Fibroblast of the conjunctiva (primary cell): ENCODE results near the gene ZNF536.

Source experiments
- DNase-seq: peaks from one replicate; pipeline ENCODE4 v3.0.0-alpha.2; 2010; ENCODE audit warnings: low read depth

ZNF536 gene

DNA sequence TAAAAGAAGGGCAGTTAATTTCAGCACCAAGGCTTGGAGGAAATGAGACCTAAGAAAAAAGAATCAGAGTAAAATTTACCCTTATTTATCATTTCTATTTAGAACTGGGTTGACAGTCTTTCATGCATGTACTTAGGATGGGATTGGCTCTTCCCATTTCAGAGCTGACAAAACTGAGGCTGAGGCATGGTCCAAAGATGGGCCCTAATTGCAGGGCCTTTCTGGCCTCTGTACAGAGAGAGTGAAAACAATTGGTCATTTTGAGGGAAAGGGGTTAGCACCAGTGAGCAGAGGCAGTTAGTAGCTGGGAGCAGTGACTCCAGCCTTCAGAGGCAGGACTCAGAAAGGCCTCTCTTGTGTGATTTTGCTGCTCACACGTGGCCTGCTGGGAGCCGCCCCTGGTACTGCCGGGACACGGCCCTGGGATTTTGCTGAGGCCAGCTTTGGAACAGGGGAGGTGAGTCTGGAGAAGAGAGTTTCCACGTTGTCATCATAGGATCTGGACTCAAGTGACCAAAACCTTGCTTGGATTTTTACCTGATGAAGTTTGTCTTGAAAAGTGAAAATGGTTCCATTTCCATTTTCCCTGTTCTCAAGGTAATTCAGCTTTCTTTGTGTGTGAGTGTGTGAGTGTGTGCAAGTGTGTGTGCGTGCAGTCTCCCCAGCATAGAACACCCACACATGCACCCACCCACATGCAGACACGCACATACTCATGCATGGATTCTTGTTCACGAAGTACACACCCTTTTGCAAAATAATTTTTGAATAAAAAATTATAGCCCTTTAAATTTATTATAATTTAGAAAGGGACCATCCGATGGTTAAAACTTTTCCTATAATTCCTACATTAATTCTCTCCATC, at the start of gene ZNF536:
Gene ZNF536, plus strand, starts transcription at position 425 of the 865 bp plus-strand sequence. CDS start 71,179 bp downstream, outside the sequence.
- no peak for DNase-seq

DNA sequence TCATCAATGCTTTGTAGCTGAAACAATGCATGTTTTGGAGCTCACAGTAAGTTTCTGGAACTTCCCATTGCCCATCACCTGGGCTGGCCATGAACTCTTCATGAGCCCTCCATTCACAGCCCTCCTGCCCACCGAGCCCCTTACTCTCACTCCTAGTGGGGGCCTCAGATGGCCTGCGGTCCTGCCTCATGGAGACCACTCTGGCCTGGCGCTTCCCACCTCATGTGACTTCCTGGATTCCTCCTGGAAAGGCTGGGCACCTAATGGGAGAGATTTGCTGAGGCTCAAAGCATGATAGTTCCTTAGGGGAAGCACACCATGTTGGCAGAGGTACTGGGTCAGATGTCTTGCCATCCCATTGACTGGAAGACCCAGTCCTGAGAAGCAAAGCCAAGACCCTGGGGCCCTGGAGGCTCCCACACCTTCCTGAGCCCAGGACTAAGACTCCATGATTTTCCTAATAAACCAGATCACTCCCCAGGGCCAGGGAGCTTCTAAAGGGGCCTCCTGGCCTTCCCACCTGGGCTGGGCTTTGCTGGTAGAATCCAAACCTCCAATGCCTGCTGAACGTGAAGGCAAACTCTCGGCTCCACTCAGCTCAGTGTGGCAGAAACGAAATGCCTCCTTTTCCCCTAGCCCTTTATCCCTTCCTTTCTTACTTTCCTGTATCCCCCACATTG, 49.4 kb upstream of the ZNF536 start:
- DNase-seq, result no peak

DNA sequence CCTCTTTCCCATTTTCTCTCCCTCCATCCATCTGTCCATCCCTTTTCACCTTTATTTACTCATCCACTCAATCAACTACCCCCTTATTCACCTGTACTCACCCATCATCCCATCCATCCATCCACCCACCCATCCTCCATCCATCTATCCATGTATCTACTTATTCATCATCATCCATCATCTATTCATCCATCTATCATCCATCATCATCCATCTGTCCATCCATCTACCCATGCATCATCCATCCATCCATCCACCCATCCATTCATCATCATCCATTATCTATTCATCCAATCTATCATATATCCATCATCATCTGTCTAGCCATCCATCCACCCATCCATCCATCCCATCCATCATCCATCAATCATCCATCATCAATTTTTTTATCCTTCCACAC, 48.3 kb upstream of the ZNF536 start:
- DNase-seq, result no peak

DNA sequence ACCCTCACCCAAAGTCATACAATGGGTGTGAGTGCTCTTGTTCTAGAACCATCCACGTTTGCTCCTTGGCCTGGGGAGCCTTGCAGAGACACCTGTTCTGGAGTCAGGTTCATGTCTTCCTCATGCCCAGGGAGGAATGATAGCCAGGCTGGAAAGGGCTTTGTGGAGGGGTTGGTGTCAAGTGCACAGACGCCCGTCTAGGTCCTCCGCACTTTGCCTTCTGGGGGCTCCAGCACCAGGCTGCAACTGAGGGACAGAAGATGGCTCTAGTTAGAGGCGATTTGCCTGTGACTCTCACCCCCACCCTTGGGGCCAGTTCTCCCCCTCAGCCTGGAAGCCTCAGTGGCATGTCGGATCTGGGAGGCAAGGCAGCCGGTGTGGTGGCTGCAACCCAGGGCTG, 47.2 kb upstream of the ZNF536 start:
- no peak for DNase-seq

DNA sequence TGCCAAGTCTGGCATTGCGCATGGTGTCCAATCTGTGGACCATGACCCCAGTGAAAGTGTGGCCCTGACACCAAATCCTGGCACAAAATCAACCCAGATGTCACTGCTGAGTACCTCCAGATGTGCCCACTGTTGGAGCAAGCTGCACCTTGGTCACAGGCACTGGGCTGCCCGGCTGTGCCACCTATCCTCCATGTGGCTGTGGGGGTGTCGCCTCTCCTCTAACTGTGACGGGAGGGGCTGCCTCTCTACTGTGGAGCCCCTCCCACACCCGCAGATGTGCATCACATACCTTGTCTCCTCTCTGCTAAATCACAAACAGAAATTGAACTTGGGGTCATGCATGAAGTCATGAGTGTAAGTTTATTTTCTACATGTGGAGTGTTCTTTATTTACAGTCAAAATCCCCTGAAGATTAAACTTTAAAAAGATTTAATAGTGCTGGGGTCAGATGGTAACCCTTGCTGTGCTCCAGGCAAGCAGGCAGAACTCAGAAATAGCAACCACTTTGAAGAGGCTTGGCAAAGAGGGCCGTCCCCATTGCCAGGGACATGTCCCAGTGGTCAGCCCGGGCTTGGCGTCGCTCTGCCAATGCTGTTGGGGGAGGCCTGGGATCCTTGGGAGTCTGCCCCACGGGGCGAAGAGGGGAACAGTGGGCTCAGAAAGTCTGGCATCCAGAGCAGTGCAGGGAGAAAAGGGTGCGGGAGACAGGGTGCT, 46.4 kb upstream of the ZNF536 start:
- no peak for DNase-seq

DNA sequence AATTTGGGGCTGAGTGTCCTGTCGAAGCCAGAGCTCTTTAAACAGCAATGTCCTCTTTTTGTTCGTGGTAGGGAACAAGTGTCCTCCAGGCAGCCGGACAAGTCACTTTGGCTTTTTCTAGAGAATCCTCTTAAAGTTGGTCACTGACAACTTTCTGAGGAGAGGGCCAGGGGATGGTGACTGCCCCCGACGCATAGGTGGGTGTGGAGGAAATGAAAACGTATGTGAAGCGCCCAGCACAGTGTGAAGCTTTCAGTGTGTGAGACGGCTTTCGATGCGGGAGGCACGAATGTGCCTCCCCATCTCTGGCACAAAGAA, 45.8 kb upstream of the ZNF536 start:
- no peak for DNase-seq

DNA sequence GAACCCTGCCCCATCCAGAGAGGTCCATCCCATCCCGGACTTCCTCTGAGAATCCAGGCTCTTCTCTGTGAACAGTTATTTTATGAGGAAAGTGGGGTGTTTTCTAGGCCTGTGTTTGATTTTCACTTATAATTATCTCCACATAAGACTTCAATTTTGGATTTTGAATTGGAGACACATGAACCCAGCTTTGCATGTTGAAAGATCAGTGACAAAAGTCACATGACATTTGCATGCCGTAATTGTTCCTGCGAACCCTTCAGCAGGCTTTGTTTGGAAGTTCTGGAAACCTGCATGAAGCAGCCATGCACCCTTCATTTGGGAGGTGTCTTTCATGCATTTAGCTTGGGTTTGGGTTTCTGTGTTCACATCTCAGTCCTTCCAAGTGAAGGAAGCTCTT, 44.9 kb upstream of the ZNF536 start:
- no peak for DNase-seq

DNA sequence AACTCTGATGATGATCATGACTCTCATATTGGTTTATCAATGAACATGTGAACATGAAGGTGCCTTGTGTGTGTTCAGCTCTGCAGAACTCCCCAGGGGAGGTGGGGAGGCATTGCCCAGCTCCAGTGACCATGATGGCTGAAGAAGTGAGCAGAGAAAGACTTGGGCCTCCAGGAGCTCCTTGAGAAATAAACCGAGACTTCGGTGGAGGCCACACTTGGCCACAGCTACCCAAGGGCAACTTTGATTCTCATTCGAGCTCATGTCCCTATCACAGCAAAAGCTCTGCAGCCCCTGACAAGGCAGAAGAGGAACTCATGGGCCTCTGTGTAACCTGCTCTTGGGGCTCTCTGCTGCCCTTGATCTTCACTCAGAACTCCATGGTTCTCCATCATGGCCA, 44.1 kb upstream of the ZNF536 start:
- DNase-seq, result no peak

DNA sequence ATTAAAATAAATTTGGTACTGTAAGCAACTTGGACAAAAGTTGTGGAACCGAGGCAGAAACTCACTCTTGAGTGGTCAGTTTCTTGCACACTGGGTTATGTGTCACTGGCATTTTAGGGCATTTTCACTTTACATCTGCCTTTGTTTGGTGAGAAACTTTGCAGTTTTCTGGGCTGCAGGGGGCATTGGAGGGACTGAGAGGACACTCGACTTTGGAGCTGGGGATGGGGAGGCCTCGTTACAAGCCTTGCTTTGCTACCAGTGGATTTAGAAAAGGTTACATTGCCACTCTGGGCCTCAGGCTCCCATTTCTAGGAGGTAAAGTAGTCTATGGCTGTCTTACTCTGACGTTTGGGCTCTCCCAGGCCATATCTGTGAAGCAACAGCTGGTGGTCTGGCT, 41.9 kb upstream of the ZNF536 start:
- DNase-seq, result no peak

DNA sequence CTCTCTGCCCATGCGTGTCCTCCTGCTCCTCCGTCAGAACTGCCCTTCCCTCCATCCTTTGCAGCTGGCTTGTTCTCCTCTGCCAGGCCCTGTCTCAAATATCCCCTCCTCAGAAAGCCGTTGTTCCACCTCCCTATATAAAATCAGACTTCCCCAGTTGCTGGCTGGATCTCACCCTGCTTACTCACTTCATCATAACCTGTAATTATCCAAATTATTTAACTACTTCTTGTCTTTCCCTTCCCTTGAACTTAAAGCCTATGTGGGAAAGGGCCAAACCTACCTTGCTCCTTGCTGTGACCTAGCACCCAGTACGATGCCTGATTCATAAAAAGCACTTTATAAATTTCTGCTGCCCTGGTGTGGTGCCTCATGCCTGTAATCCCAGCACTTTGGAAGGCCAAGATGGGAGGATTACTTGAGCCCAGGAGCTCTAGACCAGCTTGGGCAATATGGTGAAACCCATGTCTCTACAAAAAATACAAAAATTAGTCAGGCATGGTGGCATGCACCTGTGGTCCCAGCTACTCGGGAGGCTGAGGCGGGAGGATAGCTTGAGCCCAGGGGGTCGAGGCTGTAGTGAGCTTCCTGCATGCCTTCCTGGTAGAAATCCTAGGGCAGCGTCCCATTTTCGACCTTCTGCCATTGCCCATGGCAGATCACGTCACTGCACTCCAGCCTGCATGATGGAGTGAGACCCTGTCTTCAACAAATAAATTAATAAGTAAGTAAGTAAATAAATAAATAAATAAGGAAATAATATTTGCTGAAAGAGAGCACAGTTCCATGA, 39.5 kb upstream of the ZNF536 start:
- no peak for DNase-seq

DNA sequence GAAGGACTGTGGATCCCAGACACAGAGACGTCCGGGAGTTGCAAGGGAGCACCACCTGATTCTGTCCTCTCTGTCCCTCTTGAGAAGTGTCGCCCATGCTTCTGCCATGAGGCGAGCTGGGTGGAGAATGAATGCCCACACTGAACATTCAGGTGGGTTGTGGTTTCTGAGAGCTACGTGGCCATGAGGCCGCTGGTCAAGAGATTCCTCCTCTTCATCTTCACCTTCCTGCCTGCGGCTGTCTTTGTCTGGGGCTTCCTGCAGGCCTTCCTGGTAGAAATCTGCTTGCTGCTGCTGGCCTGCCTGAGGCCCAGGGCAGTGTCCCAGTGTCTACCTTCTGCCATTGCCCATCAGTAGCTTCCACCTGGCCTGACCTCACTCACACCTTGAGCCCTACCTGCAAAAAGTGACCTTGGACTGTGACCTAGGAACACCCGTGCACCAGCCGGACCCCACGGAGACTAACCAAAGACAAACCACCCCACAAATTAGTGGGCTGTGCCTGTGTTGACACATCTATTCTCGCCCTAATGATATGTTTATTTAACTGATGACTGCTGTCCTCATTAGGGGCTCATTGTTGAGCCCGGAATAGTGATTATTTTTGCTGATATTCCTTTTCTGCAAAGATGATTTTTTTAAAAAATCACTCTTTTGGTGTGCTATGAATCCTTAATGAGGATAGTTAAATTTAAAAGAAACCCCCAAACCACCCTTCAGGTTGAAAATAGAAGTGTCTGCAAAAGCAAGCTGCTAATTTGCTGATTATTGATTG, 38.7 kb upstream of the ZNF536 start:
- no peak for DNase-seq

DNA sequence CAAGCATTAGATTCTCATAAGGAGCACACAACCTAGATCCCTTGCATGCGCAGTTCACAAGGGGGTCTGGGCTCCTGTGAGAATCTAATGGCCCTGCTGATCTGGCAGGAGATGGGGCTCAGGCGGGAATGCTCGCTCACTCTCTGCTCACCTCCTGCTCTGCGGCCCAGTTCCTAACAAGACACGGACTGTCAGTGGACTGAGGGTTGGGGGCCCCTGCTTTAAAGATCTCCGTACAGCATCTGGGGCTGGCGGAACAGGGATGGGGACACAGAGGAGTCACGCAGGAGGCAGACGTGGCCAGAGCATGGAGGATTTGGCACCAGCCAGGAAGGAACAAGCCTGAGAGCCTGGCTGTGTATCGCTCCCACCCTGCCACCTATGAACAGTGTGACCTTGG, 37.3 kb upstream of the ZNF536 start:
- no peak for DNase-seq

DNA sequence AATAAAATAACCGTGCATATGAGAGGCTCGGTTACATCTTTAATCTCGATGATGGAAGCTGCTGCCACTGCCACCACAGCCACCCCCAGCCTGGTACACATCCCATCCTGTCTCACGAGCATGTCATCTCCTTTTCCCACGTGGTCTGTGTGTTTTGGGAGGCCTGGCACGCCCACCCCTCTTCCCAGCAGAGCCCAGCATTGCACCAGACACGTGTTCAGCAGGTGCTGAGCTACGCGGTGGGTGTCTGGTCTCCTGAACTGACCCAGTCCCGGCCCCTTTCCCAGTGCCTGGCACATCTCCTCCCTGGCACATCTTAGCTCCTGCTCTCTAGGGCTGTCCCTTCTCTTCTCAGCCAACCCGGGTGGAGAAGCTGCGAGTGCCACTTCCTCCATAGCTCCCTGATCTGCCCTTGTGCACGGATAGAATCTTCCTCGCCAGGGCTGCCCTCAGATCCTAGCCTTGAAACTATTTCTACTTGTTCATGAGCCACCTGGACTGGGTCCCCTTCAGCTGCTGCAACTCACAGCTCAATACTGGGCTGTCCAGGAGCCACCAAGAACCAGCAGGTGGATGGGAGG, 36.8 kb upstream of the ZNF536 start:
- DNase-seq, result no peak

DNA sequence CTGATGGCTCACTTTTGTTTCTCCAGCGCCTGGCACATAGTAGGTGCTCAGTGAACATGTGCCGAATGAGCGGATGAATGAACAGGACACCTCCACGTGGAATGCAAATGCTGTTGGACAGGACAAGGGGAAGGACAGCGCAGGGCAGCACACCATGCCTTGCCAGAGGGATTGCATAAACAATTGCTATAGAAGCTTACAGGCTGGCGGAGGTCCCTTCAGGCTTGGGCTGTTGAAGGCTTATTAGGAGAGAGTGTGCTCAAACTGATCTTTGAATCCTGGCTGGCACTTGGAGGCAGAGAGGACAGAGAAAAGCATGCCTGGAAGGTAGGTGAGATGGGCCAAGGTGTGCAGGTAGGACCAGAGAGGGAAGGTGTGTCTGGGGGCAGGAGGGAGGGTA, 35.9 kb upstream of the ZNF536 start:
- DNase-seq, result no peak

DNA sequence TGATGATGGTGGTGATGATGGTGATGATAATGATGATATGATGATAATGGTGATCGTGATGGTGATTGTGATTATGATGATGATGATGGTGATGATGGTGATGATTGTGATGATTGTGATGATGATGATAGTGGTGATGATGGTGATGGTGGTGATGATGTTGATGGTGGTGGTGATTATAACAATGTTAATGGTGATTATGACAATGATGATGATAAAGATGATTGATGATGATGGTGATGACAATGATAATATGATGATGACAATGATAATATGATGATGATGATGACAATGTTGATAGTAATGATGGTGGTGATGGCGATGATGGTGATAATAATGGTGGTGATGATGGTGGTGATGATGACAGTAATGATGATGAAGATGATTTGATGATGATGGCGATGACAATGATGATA, 34.1 kb upstream of the ZNF536 start:
- no peak for DNase-seq

DNA sequence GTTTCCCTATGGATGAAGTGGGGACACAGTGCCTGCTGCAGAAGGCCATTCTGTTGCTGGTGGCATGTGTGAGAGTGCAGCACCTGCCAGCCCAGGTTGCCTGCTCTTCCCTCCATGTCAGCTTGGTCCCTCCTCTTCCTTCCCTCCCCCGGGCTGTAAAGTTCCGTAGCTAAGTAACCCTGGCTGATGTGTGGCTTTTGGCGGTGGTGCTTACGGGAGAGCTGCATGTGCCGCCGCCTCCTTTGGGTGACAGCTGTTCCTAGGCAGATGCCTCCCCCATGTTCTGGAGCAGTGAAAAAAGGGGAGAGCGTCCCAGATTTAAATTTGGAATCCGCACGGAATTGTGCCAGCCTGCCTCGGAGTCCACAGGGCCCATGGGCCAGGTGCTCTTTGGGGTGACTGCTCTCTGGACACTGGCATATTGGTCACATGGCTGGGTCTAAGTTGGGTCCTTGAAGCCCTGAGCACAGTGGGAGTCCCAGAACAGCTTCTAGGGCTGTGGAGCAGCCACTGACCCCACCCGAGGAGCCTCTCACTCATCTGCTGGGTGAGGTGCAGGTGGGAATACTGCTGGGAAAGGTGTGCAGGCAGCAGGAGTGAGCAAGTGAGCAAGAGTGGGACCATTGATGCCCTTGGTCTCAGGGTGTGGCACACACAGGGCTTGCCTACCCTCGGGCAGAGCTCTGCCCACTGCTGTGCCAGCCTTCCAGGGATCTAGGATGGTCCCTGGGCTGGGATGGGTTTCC, 33.1 kb upstream of the ZNF536 start:
- DNase-seq, result no peak

DNA sequence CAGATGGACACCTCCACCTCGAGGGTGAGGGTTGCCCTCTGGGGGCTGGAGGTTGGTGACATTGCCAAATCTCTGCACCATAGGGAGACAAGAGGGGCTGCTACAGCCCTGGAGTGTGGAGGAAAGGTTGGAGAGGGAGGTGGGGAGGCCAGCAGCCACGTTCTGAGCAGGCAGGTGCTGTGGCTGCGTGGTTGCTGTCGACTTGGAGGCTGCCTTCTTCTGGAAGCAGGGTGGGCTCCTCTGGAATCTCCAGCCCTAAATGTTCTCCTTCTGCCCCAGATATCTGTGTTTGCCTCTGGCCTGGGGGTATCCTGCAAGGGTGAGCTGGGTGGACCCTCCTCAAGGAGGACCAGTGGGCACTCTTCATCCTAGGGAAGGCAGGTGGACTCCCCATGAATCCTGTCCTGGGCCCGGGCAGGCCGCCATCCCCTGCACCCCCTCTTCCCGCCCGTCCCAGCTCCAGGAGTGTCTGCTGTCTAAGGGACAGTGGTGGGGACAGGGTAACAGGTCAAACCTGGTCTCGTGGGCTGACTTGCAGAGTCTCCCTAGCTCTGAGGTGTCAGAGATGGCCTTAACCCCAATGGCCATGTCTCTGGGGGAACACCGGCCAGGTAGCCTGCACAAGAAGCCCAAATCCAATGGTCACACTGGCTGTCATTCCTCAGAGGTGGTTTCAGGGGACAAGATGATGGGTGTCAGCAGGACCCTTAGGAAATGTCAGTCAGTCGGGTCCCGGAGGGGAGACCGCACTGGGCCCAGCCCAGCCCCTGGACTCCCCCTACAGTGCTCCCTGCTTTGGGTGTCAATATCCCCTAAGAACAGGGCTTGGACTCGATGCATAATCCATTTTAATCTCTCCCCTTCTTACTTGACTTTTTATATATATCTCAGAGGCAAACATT, 32.3 kb upstream of the ZNF536 start:
- no peak for DNase-seq

DNA sequence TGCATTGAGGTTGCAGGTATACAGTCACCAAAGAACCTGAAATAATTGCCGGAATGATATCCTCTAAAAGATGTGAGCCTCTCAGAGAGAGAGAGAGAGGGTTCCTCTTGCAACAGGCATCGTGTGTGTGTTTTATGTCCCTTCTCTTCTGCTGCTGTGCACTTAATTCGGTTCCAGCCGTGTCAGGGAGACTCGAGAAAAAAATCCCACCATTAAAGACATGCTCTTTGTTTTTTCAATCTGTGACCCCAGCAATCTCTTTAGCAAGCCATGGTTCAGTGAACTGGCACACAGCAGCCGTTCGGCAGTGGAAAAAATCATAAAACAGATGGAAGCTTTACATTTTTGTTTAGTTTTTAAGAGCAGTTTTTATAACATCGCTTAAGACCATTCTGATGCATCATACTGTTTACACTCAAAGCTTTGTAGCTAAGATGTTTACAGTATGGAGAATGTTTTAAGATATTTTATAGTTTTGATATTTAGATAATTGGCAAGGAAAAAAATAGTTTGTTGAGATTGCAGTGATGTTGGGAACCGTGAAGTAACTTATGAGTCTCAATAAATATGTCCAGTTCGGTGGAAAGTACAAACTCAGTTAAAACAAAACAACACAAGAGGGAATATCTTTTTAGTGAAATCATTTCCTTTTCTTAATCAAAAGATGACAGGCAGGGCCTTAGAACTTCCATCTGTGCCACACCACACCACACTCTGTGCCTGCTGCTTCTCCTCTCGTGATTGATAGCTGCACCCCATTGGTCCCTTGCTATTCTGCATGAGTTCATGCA, 31.2 kb upstream of the ZNF536 start:
- no peak for DNase-seq
